Measurements from ENCODE around the gene EPHB1.
"Not testable (repeated sequence)": the region's sequence is repeated elsewhere in the genome, so short reads cannot be mapped to it uniquely, and the experiment has no call there.

The EPHB1 gene

DNA sequence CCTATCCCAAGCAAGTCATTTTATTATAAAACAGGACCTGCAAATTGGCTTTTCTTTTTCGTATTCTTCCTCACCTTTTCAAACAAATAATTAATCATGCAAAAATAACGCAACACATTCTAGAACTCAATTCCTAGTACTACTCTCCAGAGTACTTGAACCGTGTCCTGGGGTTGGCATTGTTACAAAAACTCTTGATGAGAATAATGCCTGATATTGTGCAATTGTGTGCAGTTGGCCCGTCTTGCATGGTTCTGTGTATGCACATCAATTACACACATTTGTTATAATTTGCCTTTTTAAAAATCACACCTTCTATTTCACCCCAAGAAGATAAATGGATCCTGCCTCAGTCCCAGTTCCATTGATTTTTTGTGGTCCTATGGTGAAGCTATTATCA is 205.4 kb downstream of the EPHB1 start:
- H3K27ac Mint-ChIP-seq: no peak overlapping the region
- H3K27me3 Mint-ChIP-seq (ENCODE audit: low read depth): peaks cover 7% of the 10 kb centered on the region
- H3K36me3 Mint-ChIP-seq (ENCODE audit: low read depth): no peaks in the 10 kb centered on the region
- TF ChIP-seq, protein P1, sequence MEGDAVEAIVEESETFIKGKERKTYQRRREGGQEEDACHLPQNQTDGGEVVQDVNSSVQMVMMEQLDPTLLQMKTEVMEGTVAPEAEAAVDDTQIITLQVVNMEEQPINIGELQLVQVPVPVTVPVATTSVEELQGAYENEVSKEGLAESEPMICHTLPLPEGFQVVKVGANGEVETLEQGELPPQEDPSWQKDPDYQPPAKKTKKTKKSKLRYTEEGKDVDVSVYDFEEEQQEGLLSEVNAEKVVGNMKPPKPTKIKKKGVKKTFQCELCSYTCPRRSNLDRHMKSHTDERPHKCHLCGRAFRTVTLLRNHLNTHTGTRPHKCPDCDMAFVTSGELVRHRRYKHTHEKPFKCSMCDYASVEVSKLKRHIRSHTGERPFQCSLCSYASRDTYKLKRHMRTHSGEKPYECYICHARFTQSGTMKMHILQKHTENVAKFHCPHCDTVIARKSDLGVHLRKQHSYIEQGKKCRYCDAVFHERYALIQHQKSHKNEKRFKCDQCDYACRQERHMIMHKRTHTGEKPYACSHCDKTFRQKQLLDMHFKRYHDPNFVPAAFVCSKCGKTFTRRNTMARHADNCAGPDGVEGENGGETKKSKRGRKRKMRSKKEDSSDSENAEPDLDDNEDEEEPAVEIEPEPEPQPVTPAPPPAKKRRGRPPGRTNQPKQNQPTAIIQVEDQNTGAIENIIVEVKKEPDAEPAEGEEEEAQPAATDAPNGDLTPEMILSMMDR (IDR thresholded peaks at IDR 0.05; ENCODE audit: unreplicated experiment in 3 of 3): no peak
- H3K4me1 Mint-ChIP-seq: no peaks in the 10 kb centered on the region
- H3K4me3 Mint-ChIP-seq: no peak overlapping the region
- no peaks in the 10 kb centered on the region for H3K9me3 Mint-ChIP-seq

DNA sequence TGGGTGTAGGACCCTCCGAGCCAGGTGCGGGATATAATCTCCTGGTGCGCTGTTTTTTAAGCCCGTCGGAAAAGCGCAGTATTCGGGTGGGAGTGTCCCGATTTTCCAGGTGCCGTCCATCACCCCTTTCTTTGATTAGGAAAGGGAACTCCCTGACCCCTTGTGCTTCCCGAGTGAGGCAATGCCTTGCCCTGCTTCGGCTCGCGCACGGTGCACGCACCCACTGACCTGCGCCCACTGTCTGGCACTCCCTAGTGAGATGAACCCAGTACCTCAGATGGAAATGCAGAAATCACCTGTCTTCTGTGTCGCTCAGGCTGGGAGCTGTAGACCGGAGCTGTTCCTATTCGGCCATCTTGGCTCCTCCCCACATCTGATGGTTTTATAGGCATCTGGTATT is 210.6 kb downstream of the EPHB1 start:
- not testable (repeated sequence) for H3K27me3 Mint-ChIP-seq (ENCODE audit: low read depth); H3K4me1 Mint-ChIP-seq; H3K27ac Mint-ChIP-seq; H3K36me3 Mint-ChIP-seq (ENCODE audit: low read depth); H3K4me3 Mint-ChIP-seq
- peaks cover 16% of the 10 kb centered on the region for H3K9me3 Mint-ChIP-seq

DNA sequence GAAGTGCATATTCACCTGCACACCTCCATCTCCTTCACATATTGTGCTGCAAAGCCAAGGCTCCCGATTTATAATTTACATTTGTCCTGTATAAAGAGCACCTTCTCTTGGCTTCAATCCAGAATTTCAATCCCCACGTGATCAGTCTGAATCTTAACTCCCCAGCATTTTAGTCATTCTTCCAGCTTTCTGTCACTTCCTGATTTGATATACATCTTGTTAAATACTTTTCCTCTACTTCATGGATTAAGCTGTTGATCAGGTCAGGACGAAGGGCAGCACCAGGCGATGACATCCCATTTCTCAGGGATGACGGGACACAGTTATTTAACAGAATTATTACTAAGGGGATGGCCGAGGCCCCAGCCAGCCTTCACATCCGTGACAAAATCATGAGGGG is 212.5 kb downstream of the EPHB1 start:
- Mint-ChIP-seq H3K9me3 (peaks cover 16% of the 10 kb centered on the region), H3K27ac (peak overlapping the region in 1 of 3 experiments; percentile 38), H3K36me3 (ENCODE audit: low read depth) (peaks cover 4% of the 10 kb centered on the region), H3K4me1 (peaks cover 6% of the 10 kb centered on the region), H3K27me3 (ENCODE audit: low read depth) (peaks cover 17% of the 10 kb centered on the region), H3K4me3 (no peak overlapping the region)
- TF ChIP-seq, protein P1 (IDR thresholded peaks at IDR 0.05; ENCODE audit: unreplicated experiment in 3 of 3): no peak

DNA sequence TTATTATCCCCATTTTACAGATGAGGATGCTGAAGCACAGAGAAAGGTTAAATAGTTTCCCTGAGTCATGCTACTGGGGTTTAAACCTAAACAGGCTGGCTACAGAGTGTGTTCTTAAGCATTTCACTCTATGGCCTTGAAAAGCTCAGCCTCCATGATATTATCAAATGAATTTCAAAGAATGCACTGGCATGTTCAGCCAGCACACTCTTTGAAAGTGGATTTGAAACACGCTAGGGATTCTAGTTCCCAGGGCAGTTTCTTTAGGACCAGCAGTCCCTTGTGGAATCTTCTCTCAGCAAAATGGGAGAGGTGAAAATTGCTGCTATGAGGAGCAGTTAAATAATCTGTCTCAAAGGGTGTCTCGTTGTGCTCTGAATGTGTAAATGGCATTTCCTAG is 213.3 kb downstream of the EPHB1 start:
- Mint-ChIP-seq H3K4me3 (no peak overlapping the region), H3K36me3 (ENCODE audit: low read depth) (peaks cover 4% of the 10 kb centered on the region), H3K27ac (no peak overlapping the region), H3K4me1 (peaks cover 6% of the 10 kb centered on the region), H3K9me3 (peaks cover 16% of the 10 kb centered on the region), H3K27me3 (ENCODE audit: low read depth) (peaks cover 17% of the 10 kb centered on the region)
- TF ChIP-seq, protein P1 (IDR thresholded peaks at IDR 0.05; ENCODE audit: unreplicated experiment in 3 of 3): no peak

DNA sequence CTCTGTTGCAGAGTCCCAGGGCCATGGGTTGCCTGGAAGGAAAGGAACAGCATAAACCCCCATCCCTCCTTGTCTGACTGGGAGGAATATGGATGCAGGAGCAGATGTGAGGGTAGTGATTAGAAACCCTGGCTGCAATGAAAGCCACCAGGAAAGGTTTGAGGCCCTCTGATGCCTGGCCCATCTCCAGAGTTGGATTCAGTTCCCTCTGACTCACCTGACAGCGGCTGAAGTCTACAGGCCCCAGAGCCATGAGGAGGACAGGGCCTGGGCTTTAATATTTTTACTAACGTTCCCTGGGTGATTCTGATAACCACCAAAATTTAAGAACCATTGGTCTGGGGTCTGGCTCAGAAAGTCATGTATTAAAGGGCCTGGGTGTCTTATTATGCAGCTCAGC is 214.0 kb downstream of the EPHB1 start:
- peaks cover 4% of the 10 kb centered on the region for H3K36me3 Mint-ChIP-seq (ENCODE audit: low read depth)
- TF ChIP-seq, protein P1 (IDR thresholded peaks at IDR 0.05; ENCODE audit: unreplicated experiment in 3 of 3): no peak
- peaks cover 6% of the 10 kb centered on the region for H3K4me1 Mint-ChIP-seq
- no peak overlapping the region for H3K4me3 Mint-ChIP-seq
- no peak overlapping the region for H3K27ac Mint-ChIP-seq
- H3K27me3 Mint-ChIP-seq (ENCODE audit: low read depth): peaks cover 20% of the 10 kb centered on the region
- peaks cover 16% of the 10 kb centered on the region for H3K9me3 Mint-ChIP-seq

DNA sequence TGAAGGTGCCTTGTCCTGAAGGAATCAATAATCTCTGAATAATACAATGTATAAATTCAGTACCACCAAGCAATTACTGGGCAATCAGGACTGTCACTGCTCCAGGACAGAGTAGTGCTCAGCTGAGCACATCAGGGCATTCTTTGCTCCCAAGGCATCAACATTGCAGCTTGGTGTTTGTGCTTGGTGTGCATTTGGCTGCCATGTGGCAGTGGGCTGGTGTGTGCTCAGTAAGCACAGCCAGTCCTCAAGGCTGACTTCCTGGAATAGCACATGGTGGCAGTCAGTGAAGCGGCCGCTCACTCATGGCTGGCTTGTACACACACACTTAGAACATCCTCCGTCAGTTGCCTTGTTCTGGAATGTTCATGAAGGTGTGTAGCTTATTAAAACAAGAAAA is 217.0 kb downstream of the EPHB1 start:
- TF ChIP-seq, protein P1 (IDR thresholded peaks at IDR 0.05; ENCODE audit: unreplicated experiment in 3 of 3): no peak
- Mint-ChIP-seq H3K27ac (no peak overlapping the region), H3K4me3 (no peak overlapping the region), H3K36me3 (ENCODE audit: low read depth) (no peaks in the 10 kb centered on the region), H3K27me3 (ENCODE audit: low read depth) (peaks cover 26% of the 10 kb centered on the region), H3K9me3 (peaks cover 8% of the 10 kb centered on the region), H3K4me1 (peaks cover 6% of the 10 kb centered on the region)
